Liver (tissue), 9 donors: ENCODE data around the gene MAP3K3. TPM values are rescaled to one million over a fixed set of nuclear protein-coding genes. Genes with fewer than 3 reads are reported as not detected.

ENCODE experiments used
- DNase-seq: peaks from one replicate; pipeline ENCODE4 v3.0.0-alpha.2; 2017; ENCODE audit warnings: low spot score
- H3K27ac ChIP-seq, 2 donors: one replicate each; pipeline ENCODE4 v1.7.0; 2013; ENCODE audit warnings: inconsistent platforms in 2 of 2, low read length in 2 of 2, control low read depth in 1 of 2, low read depth in 1 of 2, mild to moderate bottlenecking in 1 of 2
- H3K27me3 ChIP-seq, 4 donors: one replicate each; pipeline versions ENCODE4 v1.6.1 to v1.7.0; 2013; ENCODE audit warnings: low read length in 3 of 4, inconsistent platforms in 1 of 4, mild to moderate bottlenecking in 1 of 4, moderate library complexity in 1 of 4; ENCODE audit not compliant: control insufficient read depth in 4 of 4, insufficient read depth in 4 of 4
- H3K36me3 ChIP-seq, 4 donors: one replicate each; pipeline versions ENCODE4 v1.6.1 to v1.7.0; 2013; ENCODE audit warnings: low read length in 3 of 4, mild to moderate bottlenecking in 3 of 4, low read depth in 1 of 4, moderate library complexity in 1 of 4; ENCODE audit not compliant: control insufficient read depth in 4 of 4, insufficient read depth in 3 of 4
- H3K4me1 ChIP-seq, 4 donors: one replicate each; pipeline versions ENCODE4 v1.6.1 to v1.7.0; 2013; ENCODE audit warnings: low read length in 3 of 4, mild to moderate bottlenecking in 3 of 4, moderate library complexity in 1 of 4; ENCODE audit not compliant: control insufficient read depth in 4 of 4, insufficient read depth in 4 of 4
- H3K4me3 ChIP-seq, 3 donors: one replicate each; pipeline versions ENCODE4 v1.6.1 to v1.7.0; 2013; ENCODE audit warnings: low read length in 3 of 3, control low read depth in 1 of 3, low read depth in 1 of 3, mild to moderate bottlenecking in 1 of 3
- H3K9ac ChIP-seq, 2 donors: one replicate each; pipeline ENCODE4 v1.7.0; 2013; ENCODE audit warnings: low read length in 2 of 2, mild to moderate bottlenecking in 2 of 2, moderate library complexity in 2 of 2, control low read depth in 1 of 2, low read depth in 1 of 2
- H3K9me3 ChIP-seq, 4 donors: one replicate each; pipeline versions ENCODE4 v1.6.1 to v1.7.0; 2013; ENCODE audit warnings: low read length in 3 of 4; ENCODE audit not compliant: control insufficient read depth in 4 of 4
- ATF3 ChIP-seq: IDR thresholded peaks from 2 replicates; pipeline ENCODE4 v1.6.1; 2016; ENCODE audit warnings: antibody characterized with exemption
- EGR1 ChIP-seq, 2 donors: IDR thresholded peaks; 2 replicates each; pipeline ENCODE4 v1.6.1; 2016 to 2018; ENCODE audit warnings: antibody characterized with exemption in 2 of 2, low read depth in 2 of 2
- FOXA1 ChIP-seq: IDR thresholded peaks from 2 replicates; pipeline ENCODE4 v1.6.1; 2016; ENCODE audit warnings: antibody characterized with exemption
- GABPA ChIP-seq, 2 donors: IDR thresholded peaks in 1 of 2; conservative IDR thresholded peaks in 1 of 2; 2 replicates each; pipeline ENCODE4 v1.6.1; 2016; ENCODE audit warnings: antibody characterized with exemption in 2 of 2, mild to moderate bottlenecking in 1 of 2, moderate library complexity in 1 of 2
- HNF4G ChIP-seq: IDR thresholded peaks from 2 replicates; pipeline ENCODE4 v1.6.1; 2016; ENCODE audit warnings: antibody characterized with exemption
- NR2F2 ChIP-seq: IDR thresholded peaks from 2 replicates; pipeline ENCODE4 v1.6.1; 2016; ENCODE audit warnings: antibody characterized with exemption
- RAD21 ChIP-seq, 2 donors: IDR thresholded peaks; 2 replicates each; pipeline ENCODE4 v1.6.1; 2016; ENCODE audit warnings: antibody characterized with exemption in 2 of 2, mild to moderate bottlenecking in 2 of 2
- RXRA ChIP-seq, 2 donors: IDR thresholded peaks; 2 replicates each; pipeline ENCODE4 v1.6.1; 2017 to 2018; ENCODE audit warnings: antibody characterized with exemption in 2 of 2, mild to moderate bottlenecking in 1 of 2
- SP1 ChIP-seq: IDR thresholded peaks from 2 replicates; pipeline ENCODE4 v1.6.1; 2018; ENCODE audit warnings: antibody characterized with exemption, mild to moderate bottlenecking
- TAF1 ChIP-seq: conservative IDR thresholded peaks from 2 replicates; pipeline ENCODE4 v1.6.1; 2016; ENCODE audit warnings: antibody characterized with exemption, mild to moderate bottlenecking
- YY1 ChIP-seq: IDR thresholded peaks from 2 replicates; pipeline ENCODE4 v1.6.1; 2016; ENCODE audit warnings: antibody characterized with exemption, mild to moderate bottlenecking
- ZBTB33 ChIP-seq: IDR thresholded peaks from 2 replicates; pipeline ENCODE4 v1.6.1; 2016; ENCODE audit warnings: antibody characterized with exemption
- WGBS: extraction: QIAGEN DNeasy Blood & Tissue Kit; methylation state at CpG from one replicate; pipeline ENCODE4 v1.1.7; 2013; 5-methylcytosine and 5-hydroxymethylcytosine counted together
- polyA plus RNA-seq, 2 donors: library from polyadenylated mRNA; stranded (reverse) in 1 of 2; unstranded in 1 of 2; fragments of 200-250 nt in 1 of 2; fragments of >200 nt in 1 of 2; fragmentation: Nextera tagmentation in 1 of 2; extraction: Ambion mirVana in 1 of 2; gene quantifications; one replicate each; pipeline versions ENCODE4 v1.2.1 to v1.2.3, GENCODE V29; 2013 to 2015
- total RNA-seq, 2 donors: library from RNA; depleted of rRNA; stranded (reverse); fragments of >200 nt; gene quantifications; one replicate each; pipeline ENCODE4 v1.2.3, GENCODE V29; 2014
- TF ChIP-seq, protein P1 (sequence below): IDR thresholded peaks from 2 replicates; pipeline ENCODE4 v1.6.1; 2016; ENCODE audit warnings: antibody characterized with exemption
- TF ChIP-seq, protein P2 (sequence below): fragments of 150-350 bp; IDR thresholded peaks from 2 replicates; pipeline ENCODE4 v1.5.1; 2017; ENCODE audit warnings: improper control_type of control experiment, low read depth, low read length; ENCODE audit not compliant: missing input control
- TF ChIP-seq, protein P3 (sequence below): IDR thresholded peaks from 2 replicates; pipeline ENCODE4 v1.6.1; 2016; ENCODE audit warnings: antibody characterized with exemption, mild to moderate bottlenecking
- donor health status: healthy.
- donor health status: healthy.
- donor health status: healthy.
- donor health status: healthy.
- donor health status: healthy.

MAP3K3 gene
- total and polyA plus RNA-seq, 4 donors = 3.9 to 28.7 (median 11.0) TPM

- no peak overlapping the region for H3K27ac ChIP-seq
- H3K4me3 ChIP-seq = no peak overlapping the region
- 96% methylated on average over 11 of the region's 11 CpGs for WGBS
- H3K4me1 ChIP-seq = peaks cover 0 to 10% (median 4%) of the 10 kb centered on the region in 4 donors
- peaks cover 23 to 56% (median 54%) of the 10 kb centered on the region in 4 donors for H3K36me3 ChIP-seq
- H3K9me3 ChIP-seq = no peaks in the 10 kb centered on the region
- H3K9ac ChIP-seq = no peak overlapping the region
- no peak for TF ChIP-seq RAD21 (IDR thresholded peaks at IDR 0.05)
- TF ChIP-seq RXRA (IDR thresholded peaks at IDR 0.05) = no peak
- TF ChIP-seq GABPA (IDR thresholded peaks at IDR 0.05 in 1 of 2, conservative IDR thresholded peaks at IDR 0.05 in 1 of 2) = no peak
- TF ChIP-seq ZBTB33 = no peak
- TF ChIP-seq, protein P1, sequence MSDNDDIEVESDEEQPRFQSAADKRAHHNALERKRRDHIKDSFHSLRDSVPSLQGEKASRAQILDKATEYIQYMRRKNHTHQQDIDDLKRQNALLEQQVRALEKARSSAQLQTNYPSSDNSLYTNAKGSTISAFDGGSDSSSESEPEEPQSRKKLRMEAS = no peak
- TF ChIP-seq ATF3 = no peak
- TF ChIP-seq NR2F2 = no peak
- TF ChIP-seq, protein P2, sequence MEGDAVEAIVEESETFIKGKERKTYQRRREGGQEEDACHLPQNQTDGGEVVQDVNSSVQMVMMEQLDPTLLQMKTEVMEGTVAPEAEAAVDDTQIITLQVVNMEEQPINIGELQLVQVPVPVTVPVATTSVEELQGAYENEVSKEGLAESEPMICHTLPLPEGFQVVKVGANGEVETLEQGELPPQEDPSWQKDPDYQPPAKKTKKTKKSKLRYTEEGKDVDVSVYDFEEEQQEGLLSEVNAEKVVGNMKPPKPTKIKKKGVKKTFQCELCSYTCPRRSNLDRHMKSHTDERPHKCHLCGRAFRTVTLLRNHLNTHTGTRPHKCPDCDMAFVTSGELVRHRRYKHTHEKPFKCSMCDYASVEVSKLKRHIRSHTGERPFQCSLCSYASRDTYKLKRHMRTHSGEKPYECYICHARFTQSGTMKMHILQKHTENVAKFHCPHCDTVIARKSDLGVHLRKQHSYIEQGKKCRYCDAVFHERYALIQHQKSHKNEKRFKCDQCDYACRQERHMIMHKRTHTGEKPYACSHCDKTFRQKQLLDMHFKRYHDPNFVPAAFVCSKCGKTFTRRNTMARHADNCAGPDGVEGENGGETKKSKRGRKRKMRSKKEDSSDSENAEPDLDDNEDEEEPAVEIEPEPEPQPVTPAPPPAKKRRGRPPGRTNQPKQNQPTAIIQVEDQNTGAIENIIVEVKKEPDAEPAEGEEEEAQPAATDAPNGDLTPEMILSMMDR = no peak
- TF ChIP-seq EGR1 (IDR thresholded peaks at IDR 0.05; ENCODE audit: low read depth in 2 of 2) = no peak
- TF ChIP-seq SP1 = no peak
- TF ChIP-seq TAF1 = no peak
- no peak for TF ChIP-seq YY1
- no peak for TF ChIP-seq HNF4G
- H3K27me3 ChIP-seq = no peaks in the 10 kb centered on the region
- DNase-seq = no peak
Measured at GRCh38 chr17:63692195-63692816, 70.1 kb downstream of the MAP3K3 start.

DNA sequence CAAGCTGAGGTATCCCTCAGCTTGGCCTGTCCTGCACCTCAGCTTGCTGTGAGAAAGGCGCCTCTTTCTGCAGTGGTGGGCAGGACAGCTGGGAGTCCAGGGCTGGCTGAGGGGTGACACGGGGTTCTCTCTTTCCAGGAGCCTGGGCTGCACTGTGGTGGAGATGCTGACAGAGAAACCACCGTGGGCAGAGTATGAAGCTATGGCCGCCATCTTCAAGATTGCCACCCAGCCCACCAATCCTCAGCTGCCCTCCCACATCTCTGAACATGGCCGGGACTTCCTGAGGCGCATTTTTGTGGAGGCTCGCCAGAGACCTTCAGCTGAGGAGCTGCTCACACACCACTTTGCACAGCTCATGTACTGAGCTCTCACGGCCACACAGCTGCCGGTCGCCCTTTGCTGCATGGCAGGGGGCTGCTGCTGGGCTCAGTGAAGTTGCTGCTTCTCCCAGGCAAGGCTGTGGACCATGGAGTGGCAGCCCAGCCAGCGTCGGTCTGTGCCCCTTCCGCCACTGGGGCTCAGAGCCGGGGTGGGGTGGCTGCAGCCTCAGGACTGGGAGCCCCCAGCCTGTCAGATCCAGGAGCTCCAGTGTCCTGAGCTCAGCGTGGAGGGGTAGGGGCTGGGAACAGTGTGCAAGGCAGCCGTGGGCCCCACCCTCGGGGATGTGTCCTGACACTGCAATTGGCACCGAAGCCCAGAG is 71.3 kb downstream of the MAP3K3 start:
- Histone ChIP-seq H3K27me3 (no peaks in the 10 kb centered on the region), H3K9me3 (no peaks in the 10 kb centered on the region), H3K36me3 (peaks cover 23 to 56% (median 46%) of the 10 kb centered on the region in 4 donors), H3K27ac (no peak overlapping the region), H3K4me1 (peaks cover 7 to 22% (median 13%) of the 10 kb centered on the region in 4 donors), H3K9ac (no peak overlapping the region), H3K4me3 (no peak overlapping the region)
- WGBS = 95% methylated on average over 18 of the region's 18 CpGs
- TF ChIP-seq FOXA1 = no peak
- no peak for TF ChIP-seq RAD21 (IDR thresholded peaks at IDR 0.05)
- TF ChIP-seq, protein P1 = no peak
- no peak for TF ChIP-seq YY1
- TF ChIP-seq NR2F2 = no peak
- no peak for TF ChIP-seq TAF1
- no peak for TF ChIP-seq GABPA (IDR thresholded peaks at IDR 0.05 in 1 of 2, conservative IDR thresholded peaks at IDR 0.05 in 1 of 2)
- TF ChIP-seq ZBTB33 = no peak
- TF ChIP-seq, protein P3, sequence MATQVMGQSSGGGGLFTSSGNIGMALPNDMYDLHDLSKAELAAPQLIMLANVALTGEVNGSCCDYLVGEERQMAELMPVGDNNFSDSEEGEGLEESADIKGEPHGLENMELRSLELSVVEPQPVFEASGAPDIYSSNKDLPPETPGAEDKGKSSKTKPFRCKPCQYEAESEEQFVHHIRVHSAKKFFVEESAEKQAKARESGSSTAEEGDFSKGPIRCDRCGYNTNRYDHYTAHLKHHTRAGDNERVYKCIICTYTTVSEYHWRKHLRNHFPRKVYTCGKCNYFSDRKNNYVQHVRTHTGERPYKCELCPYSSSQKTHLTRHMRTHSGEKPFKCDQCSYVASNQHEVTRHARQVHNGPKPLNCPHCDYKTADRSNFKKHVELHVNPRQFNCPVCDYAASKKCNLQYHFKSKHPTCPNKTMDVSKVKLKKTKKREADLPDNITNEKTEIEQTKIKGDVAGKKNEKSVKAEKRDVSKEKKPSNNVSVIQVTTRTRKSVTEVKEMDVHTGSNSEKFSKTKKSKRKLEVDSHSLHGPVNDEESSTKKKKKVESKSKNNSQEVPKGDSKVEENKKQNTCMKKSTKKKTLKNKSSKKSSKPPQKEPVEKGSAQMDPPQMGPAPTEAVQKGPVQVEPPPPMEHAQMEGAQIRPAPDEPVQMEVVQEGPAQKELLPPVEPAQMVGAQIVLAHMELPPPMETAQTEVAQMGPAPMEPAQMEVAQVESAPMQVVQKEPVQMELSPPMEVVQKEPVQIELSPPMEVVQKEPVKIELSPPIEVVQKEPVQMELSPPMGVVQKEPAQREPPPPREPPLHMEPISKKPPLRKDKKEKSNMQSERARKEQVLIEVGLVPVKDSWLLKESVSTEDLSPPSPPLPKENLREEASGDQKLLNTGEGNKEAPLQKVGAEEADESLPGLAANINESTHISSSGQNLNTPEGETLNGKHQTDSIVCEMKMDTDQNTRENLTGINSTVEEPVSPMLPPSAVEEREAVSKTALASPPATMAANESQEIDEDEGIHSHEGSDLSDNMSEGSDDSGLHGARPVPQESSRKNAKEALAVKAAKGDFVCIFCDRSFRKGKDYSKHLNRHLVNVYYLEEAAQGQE = no peak
- no peak for TF ChIP-seq SP1
- no peak for TF ChIP-seq ATF3
- DNase-seq = no peak
